Psoas muscle (tissue), 8 donors: Measurements from ENCODE around the gene SHC3. TPM values are rescaled to one million over a fixed set of nuclear protein-coding genes. Genes with fewer than 3 reads are reported as not detected.

Experiments used
- ATAC-seq, 4 donors: fragments of 200-7000 bp; cut with Tn5 transposase; one replicate each; pipeline ENCODE4 v1.9.1; 2020; ENCODE audit warnings: moderate library complexity in 3 of 4, mild to moderate bottlenecking in 2 of 4
- DNase-seq, 2 donors: peaks; one replicate each; pipeline ENCODE4 v3.0.0-alpha.2; 2020
- H3K27ac ChIP-seq: fragments of 200-600 bp; one replicate; pipeline ENCODE4 v1.8.0; 2022
- H3K27me3 ChIP-seq, 3 donors: fragments of 200-600 bp in 1 of 3; one replicate each; pipeline versions ENCODE4 v1.6.1 to v1.8.0; 2013 to 2022; ENCODE audit warnings: low read length in 2 of 3, mild to moderate bottlenecking in 2 of 3, moderate library complexity in 1 of 3; ENCODE audit not compliant: insufficient read depth in 3 of 3
- H3K36me3 ChIP-seq, 2 donors: fragments of 200-600 bp in 1 of 2; one replicate each; pipeline versions ENCODE4 v1.6.1 to v1.8.0; 2013 to 2022; ENCODE audit warnings: low read depth in 1 of 2, mild to moderate bottlenecking in 1 of 2, moderate library complexity in 1 of 2; ENCODE audit not compliant: insufficient read depth in 1 of 2
- H3K4me1 ChIP-seq: fragments of 200-600 bp; one replicate; pipeline ENCODE4 v1.8.0; 2022
- H3K4me3 ChIP-seq: fragments of 200-600 bp; one replicate; pipeline ENCODE4 v1.8.0; 2022; ENCODE audit warnings: mild to moderate bottlenecking
- H3K9me3 ChIP-seq: fragments of 200-600 bp; one replicate; pipeline ENCODE4 v1.8.0; 2022
- CTCF ChIP-seq: fragments of 200-600 bp; IDR thresholded peaks from one replicate; pipeline ENCODE4 v1.8.0; 2022; ENCODE audit warnings: antibody characterized with exemption
- WGBS, 3 donors: extraction: QIAGEN DNeasy Blood & Tissue Kit; methylation state at CpG; one replicate each; pipeline versions ENCODE4 v1.1.6 to v1.1.7; 2013; 5-methylcytosine and 5-hydroxymethylcytosine counted together
- intact Hi-C, 2 donors: fragments of 100-400 bp; cut with DNase I; formaldehyde crosslinking; loops; one replicate each; pipeline versions ENCODE4 v1.11.0 to v1.14.2; 2022
- polyA plus RNA-seq, 3 donors: library from polyadenylated mRNA; stranded (reverse); fragments of 200-250 nt; gene quantifications; one replicate each; pipeline ENCODE4 v1.2.3, GENCODE V29; 2013
- total RNA-seq, 4 donors: library from RNA; stranded (reverse); fragmentation: NEBNext Ultra II Directional in 2 of 4; extraction: Animal tissue kit (Norgen Biotek cat#: 25700) in 2 of 4; gene quantifications; one replicate each; pipeline versions ENCODE4 v1.2.1 to v1.2.4, GENCODE V29; 2021 to 2023
- donor health status: healthy with polysubstance abuse.
- donor health status: DM: no; HTN: no; CAD: no; lungs with moderate emphysema.
- donor health status: Bipolar disorder and iron deficiency.
- donor health status: healthy.
- donor health status: DM: yes; HTN: yes; CAD: no.
- donor health status: DM: no; HTN: no; CAD: no.
- donor health status: DM: no; HTN: no; CAD: no.
- donor health status: DM: yes; HTN: yes; CAD: no.

Gene SHC3
- total and polyA plus RNA-seq, 7 donors, result 0.04 to 0.71 (median 0.20) TPM

GRCh38 chr9:89002987-89003386 is 175.6 kb downstream of the SHC3 start:
- intact Hi-C loops, result loop anchor here (5.0 kb wide), 2 partner anchors 411 to 1326 kb away; no protein-coding TSS in a partner anchor
- no peak for ATAC-seq
- no peaks in the 10 kb centered on the region for H3K9me3 ChIP-seq
- H3K27ac ChIP-seq, result no peak overlapping the region
- no peaks in the 10 kb centered on the region for H3K36me3 ChIP-seq
- 80 to 82% (median 80%) methylated on average over 6 of the region's 6 CpGs for WGBS, 3 donors
- H3K27me3 ChIP-seq, result peaks cover 0 to 16% (median 0%) of the 10 kb centered on the region in 3 donors
- no peak overlapping the region for H3K4me3 ChIP-seq
- H3K4me1 ChIP-seq, result no peaks in the 10 kb centered on the region
- TF ChIP-seq CTCF, result no peak
- DNase-seq, result no peak

DNA sequence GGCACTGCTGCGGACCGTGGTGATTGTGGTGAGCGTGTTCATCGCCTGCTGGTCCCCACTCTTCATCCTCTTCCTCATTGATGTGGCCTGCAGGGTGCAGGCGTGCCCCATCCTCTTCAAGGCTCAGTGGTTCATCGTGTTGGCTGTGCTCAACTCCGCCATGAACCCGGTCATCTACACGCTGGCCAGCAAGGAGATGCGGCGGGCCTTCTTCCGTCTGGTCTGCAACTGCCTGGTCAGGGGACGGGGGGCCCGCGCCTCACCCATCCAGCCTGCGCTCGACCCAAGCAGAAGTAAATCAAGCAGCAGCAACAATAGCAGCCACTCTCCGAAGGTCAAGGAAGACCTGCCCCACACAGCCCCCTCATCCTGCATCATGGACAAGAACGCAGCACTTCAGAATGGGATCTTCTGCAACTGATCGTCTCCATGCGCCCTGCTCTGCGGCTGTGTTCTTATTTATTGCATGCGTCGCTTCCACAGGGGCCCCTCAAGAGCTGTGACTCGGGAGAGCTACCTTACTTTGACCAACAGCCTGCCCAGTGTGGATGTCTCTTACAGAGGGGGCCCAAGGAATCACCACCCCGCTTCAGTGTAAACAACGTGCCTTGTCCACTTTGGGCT is 176.6 kb downstream of the SHC3 start:
- 93 to 95% (median 95%) methylated on average over 27 of the region's 27 CpGs for WGBS, 3 donors
- no peak for TF ChIP-seq CTCF
- Histone ChIP-seq H3K27ac (no peak overlapping the region), H3K27me3 (peaks cover 0 to 16% (median 0%) of the 10 kb centered on the region in 3 donors), H3K9me3 (no peaks in the 10 kb centered on the region), H3K36me3 (no peaks in the 10 kb centered on the region), H3K4me1 (no peaks in the 10 kb centered on the region), H3K4me3 (no peak overlapping the region)
- intact Hi-C loops, result loop anchor here (2.0 to 5.0 kb wide), 3 partner anchors 409 to 1325 kb away; no protein-coding TSS in a partner anchor
- ATAC-seq (no peak), DNase-seq (no peak)

GRCh38 chr9:89000973-89001916 is 177.4 kb downstream of the SHC3 start:
- Histone ChIP-seq H3K27me3 (peaks cover 0 to 16% (median 0%) of the 10 kb centered on the region in 3 donors), H3K27ac (no peak overlapping the region), H3K9me3 (no peaks in the 10 kb centered on the region), H3K4me1 (no peaks in the 10 kb centered on the region), H3K36me3 (no peaks in the 10 kb centered on the region), H3K4me3 (no peak overlapping the region)
- DNase-seq (peak; percentile 86 to 89), ATAC-seq (peak; percentile 36 to 80 (median 64))
- TF ChIP-seq CTCF, result peak; percentile 61
- intact Hi-C loops, result loop anchor here (2.0 to 5.0 kb wide), 3 partner anchors 408 to 1324 kb away; no protein-coding TSS in a partner anchor
- WGBS, 3 donors, result 24 to 28% (median 26%) methylated on average over 52 of the region's 52 CpGs

GRCh38 chr9:89000371-89000781 is 178.2 kb downstream of the SHC3 start:
- Histone ChIP-seq H3K27ac (no peak overlapping the region), H3K4me3 (no peak overlapping the region), H3K27me3 (peaks cover 0 to 16% (median 0%) of the 10 kb centered on the region in 3 donors), H3K36me3 (no peaks in the 10 kb centered on the region), H3K9me3 (no peaks in the 10 kb centered on the region), H3K4me1 (no peaks in the 10 kb centered on the region)
- WGBS, 3 donors, result 63 to 73% (median 66%) methylated on average over 9 of the region's 9 CpGs
- no peak for TF ChIP-seq CTCF
- intact Hi-C loops, result loop anchor here (2.0 to 5.0 kb wide), 3 partner anchors 408 to 1323 kb away; no protein-coding TSS in a partner anchor
- no peak for DNase-seq
- no peak for ATAC-seq
